Stomach (tissue), 9 donors: ENCODE measurements around the gene CASR. TPM values are rescaled to one million over a fixed set of nuclear protein-coding genes. Genes with fewer than 3 reads are reported as not detected.

Source experiments
- DNase-seq, 2 donors: peaks; one replicate each; pipeline versions ENCODE4 v3.0.0 to v3.0.0-alpha.2; 2013 to 2019
- H3K27ac ChIP-seq, 5 donors: fragments of 200-600 bp in 4 of 5; sonication (generic) in 4 of 5; one replicate each; pipeline ENCODE4 v1.5.1; 2013 to 2019; ENCODE audit warnings: mild to moderate bottlenecking in 1 of 5, moderate library complexity in 1 of 5
- H3K27me3 ChIP-seq, 3 donors: fragments of 200-600 bp; sonication (generic); one replicate each; pipeline ENCODE4 v1.5.1; 2017 to 2019; ENCODE audit warnings: mixed run types in 1 of 3
- H3K36me3 ChIP-seq, 4 donors: fragments of 200-600 bp; sonication (generic); 1 replicate in 3 of 4; 2 replicates in 1 of 4; pipeline ENCODE4 v1.5.1; 2016 to 2019
- H3K4me1 ChIP-seq, 4 donors: fragments of 200-600 bp; sonication (generic); one replicate each; pipeline ENCODE4 v1.5.1; 2016 to 2019
- H3K4me3 ChIP-seq, 4 donors: fragments of 200-600 bp; sonication (generic) in 3 of 4; one replicate each; pipeline ENCODE4 v1.5.1; 2016 to 2019; ENCODE audit warnings: mild to moderate bottlenecking in 1 of 4
- H3K9me3 ChIP-seq, 4 donors: fragments of 200-600 bp; sonication (generic); one replicate each; pipeline ENCODE4 v1.5.1; 2016 to 2019
- CTCF ChIP-seq, 7 experiments: fragments of 450-650 bp in 4 of 7; fragments of 200-600 bp in 3 of 7; sonication (generic) in 3 of 7; IDR thresholded peaks; one replicate each; pipeline ENCODE4 v1.5.1; 2016 to 2019; ENCODE audit warnings: antibody characterized with exemption in 7 of 7, control low read depth in 2 of 7, mild to moderate bottlenecking in 1 of 7
- EP300 ChIP-seq: sonication (generic); formaldehyde crosslinking; IDR thresholded peaks from one replicate; pipeline ENCODE4 v1.6.1; 2017; ENCODE audit warnings: antibody characterized with exemption
- POLR2A ChIP-seq, 4 donors: fragments of 450-650 bp; IDR thresholded peaks; one replicate each; pipeline ENCODE4 v1.6.1; 2016; ENCODE audit warnings: antibody characterized with exemption in 4 of 4, control low read depth in 2 of 4, mild to moderate bottlenecking in 1 of 4, moderate library complexity in 1 of 4
- POLR2AphosphoS5 ChIP-seq, 3 donors: sonication (generic); formaldehyde crosslinking; IDR thresholded peaks; one replicate each; pipeline ENCODE4 v1.6.1; 2016; ENCODE audit warnings: antibody characterized with exemption in 3 of 3
- WGBS, 5 donors: extraction: QIAGEN DNeasy Blood & Tissue Kit in 3 of 5; methylation state at CpG; one replicate each; pipeline versions ENCODE4 v1.1.5 to v1.1.7; 2013 to 2018; 5-methylcytosine and 5-hydroxymethylcytosine counted together
- intact Hi-C: fragments of 100-400 bp; cut with DNase I; formaldehyde crosslinking; loops from one replicate; pipeline ENCODE4 v1.15.1; 2023; ENCODE audit warnings: low total_unique reads
- polyA plus RNA-seq, 3 donors: library from polyadenylated mRNA; stranded (reverse); fragments of 200-250 nt; gene quantifications; one replicate each; pipeline ENCODE4 v1.2.3, GENCODE V29; 2013
- total RNA-seq, 5 donors: library from RNA; depleted of rRNA; stranded (reverse); fragments of >200 nt; gene quantifications; one replicate each; pipeline versions ENCODE4 v1.1.0 to v1.2.3, GENCODE V29; 2014 to 2016
- donor health status: healthy with polysubstance abuse.
- donor health status: Bipolar disorder and iron deficiency.
- donor health status: healthy.

The CASR gene
- total and polyA plus RNA-seq, 8 donors = 0.03 to 3.0 (median 0.43) TPM; not detected in 4

- H3K4me1 ChIP-seq = no peaks in the 10 kb centered on the region
- no peak for TF ChIP-seq EP300
- TF ChIP-seq CTCF (IDR thresholded peaks at IDR 0.05) = no peak
- no peak for TF ChIP-seq POLR2AphosphoS5 (IDR thresholded peaks at IDR 0.05)
- no peak for TF ChIP-seq POLR2A (IDR thresholded peaks at IDR 0.05)
- WGBS, 5 donors = 75 to 96% (median 94%) methylated on average over 6 to 8 of the region's 8 CpGs
- DNase-seq = no peak
- peaks cover 0 to 11% (median 0%) of the 10 kb centered on the region in 3 donors for H3K27me3 ChIP-seq
- intact Hi-C loops = no loop called here
- no peak overlapping the region for H3K4me3 ChIP-seq
- H3K27ac ChIP-seq = no peak overlapping the region
- H3K9me3 ChIP-seq = no peaks in the 10 kb centered on the region
- no peaks in the 10 kb centered on the region for H3K36me3 ChIP-seq
Measured at GRCh38 chr3:122332551-122332950, 149.1 kb downstream of the CASR start.

Other genes starting within 250 kb of the CASR start
- 10 to 100 TPM in 1 of 5 donors, under 1 TPM in 2, not detected in 2; under 0.01 to 21.4 (median 0.18) TPM for gene ILDR1, start 161.4 kb upstream of the CASR start, total RNA-seq
- 1 to 10 TPM in 1 of 3 donors, not detected in 2; 1.3 TPM for gene ILDR1, start 161.4 kb upstream of the CASR start, polyA plus RNA-seq
- 10 to 100 TPM in 1 of 5 donors, 1 to 10 TPM in 1, under 1 TPM in 2, not detected in 1; 0.29 to 16.9 (median 3.7) TPM for gene CD86, start 128.3 kb upstream of the CASR start, total RNA-seq
- 1 to 10 TPM; 1.2 to 3.4 (median 3.1) TPM for gene CD86, start 128.3 kb upstream of the CASR start, polyA plus RNA-seq
- 1 to 10 TPM in 1 of 5 donors, not detected in 4; 4.6 TPM for gene CSTA, start 141.6 kb downstream of the CASR start, total RNA-seq
- 1,000 to 10,000 TPM in 1 of 3 donors, 10 to 100 TPM in 1, 1 to 10 TPM in 1; 8.8 to 1,479 (median 86.0) TPM for gene CSTA, start 141.6 kb downstream of the CASR start, polyA plus RNA-seq
- 10 to 100 TPM in 3 of 5 donors, 1 to 10 TPM in 2; 3.5 to 44.3 (median 30.4) TPM for gene MIX23, start 199.6 kb downstream of the CASR start, total RNA-seq
- gene MIX23, start 199.6 kb downstream of the CASR start, polyA plus RNA-seq = 10 to 100 TPM; 30.5 to 35.6 (median 35.5) TPM
- gene FAM162A, start 200.5 kb downstream of the CASR start, total RNA-seq = 100 to 1,000 TPM in 1 of 5 donors, 10 to 100 TPM in 4; 21.0 to 137 (median 25.8) TPM
- gene FAM162A, start 200.5 kb downstream of the CASR start, polyA plus RNA-seq = 100 to 1,000 TPM in 1 of 3 donors, 10 to 100 TPM in 2; 69.0 to 102 (median 69.5) TPM
- gene WDR5B, start 232.4 kb downstream of the CASR start, total RNA-seq = 1 to 10 TPM in 2 of 5 donors, under 1 TPM in 2, not detected in 1; under 0.01 to 4.6 (median 1.0) TPM
- gene WDR5B, start 232.4 kb downstream of the CASR start, polyA plus RNA-seq = 1 to 10 TPM; 1.7 to 4.0 (median 1.9) TPM